ENCODE results near the gene ALPL. TPM values are rescaled to one million over a fixed set of nuclear protein-coding genes. Genes with fewer than 3 reads are reported as not detected.

ALPL gene
- 10.4 TPM for total RNA-seq

GRCh38 chr1:21509351-21510112 lies at the start of gene ALPL:
Gene ALPL, plus strand, starts transcription at chr1:21509423. Its CDS starts 44,659 bp downstream, at chr1:21554082.

Other genes with a start within 250 kb of the ALPL start
- gene ECE1, start 219.0 kb upstream of the ALPL start, total RNA-seq, result 18.2 TPM
- gene NBPF3, start 69.3 kb upstream of the ALPL start, total RNA-seq, result 16.4 TPM
- gene RAP1GAP, start 159.9 kb downstream of the ALPL start, total RNA-seq, result 47.1 TPM